Calu3 (cell line): ENCODE data around the gene ASB4. TPM values are rescaled to one million over a fixed set of nuclear protein-coding genes. Genes with fewer than 3 reads are reported as not detected.

ENCODE experiments used
- BruUV-seq: library from RNA; stranded (reverse); fragments of 400-500 nt; replicated peaks from 2 replicates; lab custom pipeline; 2021; lab: Mats Ljungman, UMichigan
- CTCF ChIA-PET: fragments of 300-600 bp; sonication (Branson Sonifier 250); formaldehyde crosslinking; loops from one replicate; lab custom pipeline; 2022; ENCODE audit warnings: antibody characterized with exemption; lab: Charles Lee
- DNase-seq: peaks from one replicate; pipeline ENCODE4 v3.0.0; 2022
- H3K27ac Mint-ChIP-seq: one replicate; pipeline ENCODE4 v1.8.0; 2022; ENCODE audit warnings: mixed read lengths; ENCODE audit not compliant: unreplicated experiment
- H3K27me3 Mint-ChIP-seq: one replicate; pipeline ENCODE4 v1.8.0; 2022; ENCODE audit warnings: mixed read lengths; ENCODE audit not compliant: unreplicated experiment
- H3K36me3 Mint-ChIP-seq: one replicate; pipeline ENCODE4 v1.8.0; 2022; ENCODE audit warnings: mild to moderate bottlenecking, moderate library complexity, mixed read lengths; ENCODE audit not compliant: insufficient read depth, unreplicated experiment
- H3K4me1 Mint-ChIP-seq: one replicate; pipeline ENCODE4 v1.8.0; 2022; ENCODE audit warnings: mild to moderate bottlenecking, low read depth, mixed read lengths; ENCODE audit not compliant: unreplicated experiment
- H3K4me3 Mint-ChIP-seq: one replicate; pipeline ENCODE4 v1.8.0; 2022; ENCODE audit warnings: mild to moderate bottlenecking, low read depth, moderate library complexity, mixed read lengths; ENCODE audit not compliant: unreplicated experiment
- H3K9me3 Mint-ChIP-seq: one replicate; pipeline ENCODE4 v1.8.0; 2022; ENCODE audit warnings: low read depth, mixed read lengths; ENCODE audit not compliant: unreplicated experiment
- intact Hi-C: fragments of 100-400 bp; cut with micrococcal nuclease; formaldehyde crosslinking; loops from one replicate; pipeline ENCODE4 v1.10.0; 2022; ENCODE audit not compliant: unreplicated experiment
- total RNA-seq: library from RNA; stranded (reverse); gene quantifications from 2 replicates; pipeline ENCODE4 v1.2.3, GENCODE V29; 2022
- TF ChIP-seq, protein P1 (sequence below): fragments of 200-600 bp; IDR thresholded peaks from one replicate; pipeline ENCODE4 v1.8.0; 2022; ENCODE audit warnings: antibody characterized with exemption; ENCODE audit not compliant: unreplicated experiment

ASB4 gene
- total RNA-seq, 1 experiment from 2014 or later: 0.47 TPM

DNA sequence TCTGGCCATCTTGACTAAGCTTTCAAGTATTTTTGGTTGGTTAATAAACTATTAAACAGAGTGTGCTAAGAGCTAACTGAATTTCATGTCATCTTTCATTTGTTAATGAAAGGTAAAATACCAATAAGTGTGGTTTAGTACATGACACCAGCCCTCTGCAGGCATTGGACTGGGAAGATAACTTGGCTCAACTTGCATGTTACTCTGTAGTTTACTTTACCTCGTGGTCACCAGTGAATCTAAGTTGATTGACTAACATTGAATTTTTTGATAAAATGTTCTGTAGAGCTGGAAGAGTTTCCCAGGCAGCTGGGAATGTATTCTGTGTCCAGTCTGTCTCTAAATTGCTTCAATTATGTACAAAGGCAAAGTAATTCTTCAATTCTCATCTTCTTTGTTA, 49.9 kb downstream of the ASB4 start:
- Mint-ChIP-seq H3K4me1 (no peaks in the 10 kb centered on the region), H3K4me3 (no peak overlapping the region), H3K36me3 (no peaks in the 10 kb centered on the region), H3K9me3 (no peaks in the 10 kb centered on the region), H3K27me3 (no peaks in the 10 kb centered on the region), H3K27ac (no peak overlapping the region)
- no peak for DNase-seq
- TF ChIP-seq, protein P1, sequence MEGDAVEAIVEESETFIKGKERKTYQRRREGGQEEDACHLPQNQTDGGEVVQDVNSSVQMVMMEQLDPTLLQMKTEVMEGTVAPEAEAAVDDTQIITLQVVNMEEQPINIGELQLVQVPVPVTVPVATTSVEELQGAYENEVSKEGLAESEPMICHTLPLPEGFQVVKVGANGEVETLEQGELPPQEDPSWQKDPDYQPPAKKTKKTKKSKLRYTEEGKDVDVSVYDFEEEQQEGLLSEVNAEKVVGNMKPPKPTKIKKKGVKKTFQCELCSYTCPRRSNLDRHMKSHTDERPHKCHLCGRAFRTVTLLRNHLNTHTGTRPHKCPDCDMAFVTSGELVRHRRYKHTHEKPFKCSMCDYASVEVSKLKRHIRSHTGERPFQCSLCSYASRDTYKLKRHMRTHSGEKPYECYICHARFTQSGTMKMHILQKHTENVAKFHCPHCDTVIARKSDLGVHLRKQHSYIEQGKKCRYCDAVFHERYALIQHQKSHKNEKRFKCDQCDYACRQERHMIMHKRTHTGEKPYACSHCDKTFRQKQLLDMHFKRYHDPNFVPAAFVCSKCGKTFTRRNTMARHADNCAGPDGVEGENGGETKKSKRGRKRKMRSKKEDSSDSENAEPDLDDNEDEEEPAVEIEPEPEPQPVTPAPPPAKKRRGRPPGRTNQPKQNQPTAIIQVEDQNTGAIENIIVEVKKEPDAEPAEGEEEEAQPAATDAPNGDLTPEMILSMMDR: no peak
- BruUV-seq: no TSS peak
- intact Hi-C loops: no loop called here
- CTCF ChIA-PET: interaction anchor here (0.6 to 1.1 kb wide), 2 partner anchors 10 to 123 kb away, joined by 3 to 9 read pairs; no protein-coding TSS in a partner anchor

DNA sequence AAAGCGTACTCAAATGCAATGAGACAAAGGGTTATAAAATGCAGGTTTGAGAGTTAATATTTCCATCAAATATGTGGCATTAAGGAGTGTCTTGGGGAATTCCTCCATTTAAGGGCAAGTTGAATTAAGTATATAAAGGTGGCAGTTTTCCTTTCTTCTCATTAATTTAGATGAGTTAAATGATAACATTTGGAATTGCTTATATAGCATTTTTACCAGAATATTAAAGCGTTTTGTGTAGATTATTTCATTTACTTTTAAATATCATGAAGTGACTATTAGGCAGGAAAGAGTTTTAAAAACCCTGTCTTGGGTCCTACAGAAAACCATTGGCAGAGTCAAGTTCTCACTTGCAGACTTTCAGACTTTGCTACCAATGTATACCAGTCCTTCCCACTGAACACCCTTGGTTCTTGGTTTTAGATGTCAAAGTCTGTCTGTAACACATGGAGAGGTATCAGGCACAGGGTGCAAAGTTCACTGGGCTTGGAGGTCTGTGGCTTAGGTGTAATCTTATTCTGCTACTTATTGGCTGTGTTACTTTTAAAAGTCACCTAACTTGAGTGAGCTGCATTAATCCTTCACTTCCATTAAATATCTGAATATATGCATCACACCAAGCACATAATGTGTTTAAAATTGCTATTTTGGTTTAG, 51.0 kb downstream of the ASB4 start:
- Mint-ChIP-seq H3K4me1 (no peaks in the 10 kb centered on the region), H3K36me3 (no peaks in the 10 kb centered on the region), H3K27ac (no peak overlapping the region), H3K4me3 (no peak overlapping the region), H3K27me3 (no peaks in the 10 kb centered on the region), H3K9me3 (no peaks in the 10 kb centered on the region)
- TF ChIP-seq, protein P1: no peak
- intact Hi-C loops: no loop called here
- CTCF ChIA-PET: interaction anchor here (1.1 kb wide), 1 partner anchor 9 kb away, joined by 3 read pairs; no protein-coding TSS in a partner anchor
- DNase-seq: no peak
- BruUV-seq: no TSS peak

DNA sequence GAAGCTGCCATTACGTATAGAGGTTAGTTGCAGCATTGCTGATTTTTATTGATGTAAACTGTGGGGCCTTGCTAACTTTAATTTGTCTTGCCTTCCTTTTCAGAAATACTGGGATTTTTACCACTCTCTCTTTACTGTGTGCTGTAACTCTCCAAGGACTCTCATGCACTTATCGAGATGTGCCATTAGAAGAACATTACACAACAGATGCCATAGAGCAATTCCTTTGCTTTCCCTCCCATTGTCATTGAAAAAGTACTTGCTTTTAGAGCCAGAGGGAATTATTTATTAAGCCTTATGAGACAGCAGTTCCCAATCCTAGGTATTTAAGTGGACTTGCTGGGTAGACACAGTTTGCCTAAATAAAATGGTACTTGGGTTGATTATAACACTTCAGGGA, 51.7 kb downstream of the ASB4 start:
- Mint-ChIP-seq H3K4me3 (no peak overlapping the region), H3K4me1 (no peaks in the 10 kb centered on the region), H3K27ac (no peak overlapping the region), H3K36me3 (no peaks in the 10 kb centered on the region), H3K9me3 (no peaks in the 10 kb centered on the region), H3K27me3 (no peaks in the 10 kb centered on the region)
- no peak for DNase-seq
- CTCF ChIA-PET: no interaction called here
- no TSS peak for BruUV-seq
- intact Hi-C loops: no loop called here
- TF ChIP-seq, protein P1: no peak

DNA sequence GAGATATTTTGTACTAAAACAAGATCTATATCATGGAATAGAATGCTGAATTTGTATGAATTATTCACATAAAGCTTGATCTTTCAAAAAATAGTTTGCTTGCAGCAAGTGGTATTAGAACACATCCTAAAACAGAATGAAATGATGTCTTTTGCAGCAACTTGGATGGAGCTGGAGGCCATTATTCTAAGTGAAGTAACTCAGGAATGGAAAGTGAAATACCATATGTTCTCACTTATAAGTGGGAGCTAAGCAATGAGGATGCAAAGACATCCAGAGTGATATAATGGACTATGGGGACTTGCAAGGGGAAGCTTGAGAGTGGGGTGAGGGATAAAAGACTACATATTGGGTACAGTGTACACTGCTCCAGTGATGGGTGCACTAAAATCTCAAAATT, 53.7 kb downstream of the ASB4 start:
- H3K36me3 Mint-ChIP-seq: no peaks in the 10 kb centered on the region
- no peaks in the 10 kb centered on the region for H3K4me1 Mint-ChIP-seq
- CTCF ChIA-PET: no interaction called here
- intact Hi-C loops: no loop called here
- BruUV-seq: no TSS peak
- no peaks in the 10 kb centered on the region for H3K27me3 Mint-ChIP-seq
- H3K4me3 Mint-ChIP-seq: no peak overlapping the region
- no peak overlapping the region for H3K27ac Mint-ChIP-seq
- no peak for DNase-seq
- no peaks in the 10 kb centered on the region for H3K9me3 Mint-ChIP-seq
- TF ChIP-seq, protein P1: no peak
